GM06990 (cell line): ENCODE measurements around the gene MICAL3.

ENCODE experiments used
- DNase-seq: peaks from one replicate; pipeline ENCODE4 v3.0.0-alpha.2; 2011; ENCODE audit not compliant: insufficient read length; ENCODE audit errors: extremely low read depth
- H3K27me3 ChIP-seq: replicated peaks from 2 replicates; pipeline ENCODE4 v1.6.0; 2011; ENCODE audit warnings: low read length; ENCODE audit not compliant: control insufficient read depth, insufficient read depth
- H3K36me3 ChIP-seq: 2 replicates; pipeline ENCODE4 v1.5.1; 2011; ENCODE audit warnings: low read length; ENCODE audit not compliant: control insufficient read depth, insufficient read depth
- H3K4me3 ChIP-seq: replicated peaks from 2 replicates; pipeline ENCODE4 v1.5.1; 2011; ENCODE audit warnings: low read depth, mild to moderate bottlenecking, control low read depth, low read length
- CTCF ChIP-seq: IDR thresholded peaks from 2 replicates; pipeline ENCODE4 v1.5.1; 2011; ENCODE audit warnings: low read length, control low read depth, mild to moderate bottlenecking, inconsistent platforms; ENCODE audit not compliant: insufficient read depth, poor library complexity, severe bottlenecking

MICAL3 gene

GRCh38 chr22:17797721-17798559, 226.4 kb downstream of the MICAL3 start:
- no peaks in the 10 kb centered on the region; the same call in none of the 2 replicates for H3K36me3 ChIP-seq

GRCh38 chr22:17796695-17797094, 227.7 kb downstream of the MICAL3 start:
- peak; percentile 51 for DNase-seq
- H3K4me3 ChIP-seq = peak overlapping the region; percentile 57
- no peak for TF ChIP-seq CTCF
- H3K27me3 ChIP-seq = no peaks in the 10 kb centered on the region
- H3K36me3 ChIP-seq = no peaks in the 10 kb centered on the region

More at GRCh38 chr22:17797721-17798559, 226.4 kb downstream of the MICAL3 start:
- Histone ChIP-seq H3K27me3 (no peaks in the 10 kb centered on the region), H3K4me3 (peak overlapping the region; percentile 57)
- DNase-seq = peak; percentile 66
- no peak for TF ChIP-seq CTCF

GRCh38 chr22:17795661-17796548, 228.5 kb downstream of the MICAL3 start:
- H3K27me3 ChIP-seq = no peaks in the 10 kb centered on the region
- peak; percentile 82 for DNase-seq
- TF ChIP-seq CTCF = peak; percentile 18
- peak overlapping the region; percentile 57 for H3K4me3 ChIP-seq
- no peaks in the 10 kb centered on the region for H3K36me3 ChIP-seq

GRCh38 chr22:17794726-17795542, 229.4 kb downstream of the MICAL3 start:
- no peak overlapping the region for H3K4me3 ChIP-seq
- no peak for TF ChIP-seq CTCF
- H3K27me3 ChIP-seq = no peaks in the 10 kb centered on the region
- no peaks in the 10 kb centered on the region for H3K36me3 ChIP-seq
- no peak for DNase-seq

- Histone ChIP-seq H3K36me3 (no peaks in the 10 kb centered on the region), H3K27me3 (no peaks in the 10 kb centered on the region), H3K4me3 (no peak overlapping the region)
- DNase-seq = no peak
- no peak for TF ChIP-seq CTCF
Measured at GRCh38 chr22:17792854-17793434, 231.4 kb downstream of the MICAL3 start.
